NCI-H1930 (cell line): Measurements from ENCODE around the gene ACACB.

Source experiments
- DNase-seq, 2 experiments: peaks; one replicate each; lab custom pipeline; 2025; lab: John Stamatoyannopoulos, UW

The ACACB gene

DNA sequence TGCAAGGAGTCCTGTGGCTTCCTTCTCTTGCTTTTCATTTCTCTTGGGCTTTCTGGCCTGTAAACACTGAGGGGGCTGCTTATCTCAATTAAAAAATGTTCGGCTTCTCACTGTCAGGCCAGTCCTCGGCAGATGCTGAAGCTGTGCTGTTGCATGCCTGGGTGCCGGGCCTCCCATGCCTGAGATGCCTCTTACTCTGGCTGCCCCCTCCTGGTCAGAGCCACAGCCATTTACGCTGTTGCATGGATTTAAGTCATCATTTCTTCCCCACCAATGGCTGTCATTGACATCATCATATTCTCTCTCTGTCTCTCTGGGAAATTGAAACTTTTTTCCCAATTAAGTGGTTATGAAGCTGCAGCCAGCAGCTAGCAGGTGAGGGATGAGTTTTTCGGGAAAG lies 139.0 kb downstream of the ACACB start:
- no peak for DNase-seq

DNA sequence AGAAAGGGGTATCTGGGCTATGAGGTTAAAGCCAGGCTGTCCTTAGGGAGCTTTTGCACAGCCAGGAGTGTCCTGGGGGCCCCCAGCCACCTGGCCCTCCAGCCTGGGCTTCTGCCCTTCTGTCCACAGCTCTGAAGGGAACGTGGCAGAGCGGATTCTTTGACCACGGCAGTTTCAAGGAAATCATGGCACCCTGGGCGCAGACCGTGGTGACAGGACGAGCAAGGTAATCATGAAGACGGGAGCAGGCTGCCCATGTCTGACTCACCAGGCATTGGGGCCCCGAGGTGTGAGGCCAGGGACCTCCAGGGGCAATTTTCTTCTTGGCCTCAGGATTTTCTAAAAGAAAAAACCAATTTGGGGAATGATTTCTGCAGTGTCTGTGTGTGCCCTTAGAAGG lies 139.6 kb downstream of the ACACB start:
- no peak for DNase-seq

- no peak for DNase-seq
Measured at GRCh38 chr12:109258201-109258600, 141.8 kb downstream of the ACACB start.

- no peak for DNase-seq
Measured at GRCh38 chr12:109258607-109259544, 142.5 kb downstream of the ACACB start.

- no peak for DNase-seq
Measured at GRCh38 chr12:109259545-109259895, 143.1 kb downstream of the ACACB start.

DNA sequence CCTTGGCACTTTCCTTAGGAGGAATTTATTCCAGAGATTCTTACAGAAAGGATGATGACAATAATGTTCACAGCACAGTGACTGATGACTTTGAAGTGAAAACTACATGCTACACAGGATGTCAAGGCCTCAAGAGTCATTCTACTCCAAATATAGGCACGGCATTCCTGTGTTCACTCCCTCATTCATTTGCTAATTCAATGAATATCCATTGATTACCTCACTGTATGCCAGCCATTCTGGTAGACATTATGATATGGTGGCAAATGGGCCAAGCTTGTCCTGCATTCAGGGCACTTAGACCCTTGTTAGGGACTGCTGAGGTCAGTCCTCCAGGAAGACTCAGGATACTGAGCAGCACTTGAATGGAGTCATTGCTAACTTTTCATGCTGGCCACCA lies 144.7 kb downstream of the ACACB start:
- DNase-seq: no peak

GRCh38 chr12:109261939-109262338 lies 145.6 kb downstream of the ACACB start:
- no peak for DNase-seq

DNA sequence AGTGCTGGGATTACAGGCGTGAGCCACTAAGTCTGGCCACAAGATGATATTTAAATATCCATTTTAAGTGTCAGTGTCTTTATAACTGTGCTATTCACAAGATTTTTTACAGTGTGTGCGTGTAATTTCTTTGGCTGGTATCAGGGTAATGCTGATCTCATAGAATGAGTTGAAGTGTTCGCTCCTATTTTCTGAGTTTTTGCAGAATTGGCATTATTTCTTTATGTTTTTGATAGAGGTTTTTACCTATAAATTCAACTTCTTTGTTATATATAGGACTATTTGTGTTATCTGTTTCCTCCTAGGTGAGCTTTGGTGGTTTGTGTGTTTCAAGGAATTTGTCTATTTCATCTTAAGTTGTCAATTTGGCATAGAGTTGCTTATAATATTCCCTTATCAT lies 147.1 kb downstream of the ACACB start:
- no peak for DNase-seq

- DNase-seq: peak; percentile 41 to 65
Measured at GRCh38 chr12:109264095-109264942, 147.9 kb downstream of the ACACB start.

GRCh38 chr12:109264943-109265650 lies 148.7 kb downstream of the ACACB start:
- DNase-seq: no peak

DNA sequence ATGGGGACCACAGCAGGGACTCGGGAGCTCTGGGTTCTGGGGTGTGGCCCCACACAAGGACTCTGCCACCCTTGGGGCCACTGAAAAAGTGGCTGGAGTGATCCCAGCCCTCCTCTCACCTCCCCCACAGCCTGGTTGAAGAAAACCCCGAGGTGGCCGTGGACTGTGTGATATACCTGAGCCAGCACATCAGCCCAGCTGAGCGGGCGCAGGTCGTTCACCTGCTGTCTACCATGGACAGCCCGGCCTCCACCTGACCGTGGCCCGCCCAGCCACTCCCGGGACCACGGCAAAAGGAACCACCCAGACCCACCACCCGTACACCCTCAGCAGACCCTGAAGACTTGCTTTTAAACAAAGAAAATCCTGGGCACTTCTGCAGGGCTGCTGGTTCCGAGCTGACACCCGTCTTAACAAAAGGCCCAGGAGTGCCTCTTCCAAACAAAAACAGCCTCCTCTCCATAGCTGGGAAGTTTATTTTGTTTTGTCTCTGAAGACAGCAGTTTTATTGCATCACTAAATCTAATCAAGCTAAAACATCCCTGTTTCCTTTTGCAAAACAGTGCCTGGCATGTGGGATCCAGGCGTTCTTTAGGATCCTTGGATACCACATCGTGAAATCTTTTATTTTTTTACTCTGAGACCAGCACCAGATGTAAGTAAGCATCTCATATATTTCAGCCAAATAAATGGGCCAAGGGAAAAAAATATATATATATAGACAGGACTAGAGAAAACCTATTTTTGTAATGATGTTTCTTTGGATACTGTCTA lies 149.9 kb downstream of the ACACB start:
- DNase-seq: no peak

DNA sequence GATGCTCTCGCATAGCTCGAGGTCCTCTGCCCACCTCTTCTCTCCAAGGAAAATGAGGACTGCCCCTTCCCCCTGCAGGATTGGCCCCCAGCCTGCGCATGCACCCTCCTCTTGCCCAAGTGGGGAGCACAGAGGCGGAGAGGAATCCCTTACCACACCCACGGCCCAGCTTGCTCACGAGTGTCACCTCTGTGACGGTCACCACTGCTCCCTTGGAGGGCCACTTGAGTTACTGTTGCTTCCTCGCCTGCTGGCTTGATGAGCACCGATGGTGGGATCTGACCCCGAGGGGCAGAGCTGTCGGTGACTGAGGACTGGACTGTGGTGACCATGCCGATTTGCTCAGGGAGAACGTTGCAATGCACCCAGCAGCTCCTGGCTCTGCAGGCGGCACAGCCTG lies 151.0 kb downstream of the ACACB start:
- DNase-seq: no peak

GRCh38 chr12:109268896-109269295 lies 152.5 kb downstream of the ACACB start:
- DNase-seq: no peak

DNA sequence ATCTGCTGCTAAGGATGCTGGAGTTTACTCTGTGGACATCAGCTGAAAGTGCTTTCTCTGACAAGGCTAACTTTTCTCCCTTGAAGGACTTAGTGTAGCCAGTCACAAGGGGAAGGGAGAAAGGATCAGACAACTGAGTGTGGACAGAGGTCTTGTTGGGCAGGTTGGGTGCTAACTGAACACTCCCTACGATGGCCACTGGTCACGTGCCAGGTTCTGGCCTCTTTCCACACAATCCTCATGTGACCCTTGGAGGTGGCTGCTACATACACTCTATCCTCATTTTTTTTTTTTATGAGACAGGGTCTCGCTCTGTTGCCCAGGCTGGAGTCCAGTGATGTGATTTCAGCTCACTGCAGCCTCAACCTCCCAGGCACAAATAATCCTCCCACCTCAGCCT lies 153.0 kb downstream of the ACACB start:
- no peak for DNase-seq

GRCh38 chr12:109270494-109270893 lies 154.1 kb downstream of the ACACB start:
- no peak for DNase-seq

DNA sequence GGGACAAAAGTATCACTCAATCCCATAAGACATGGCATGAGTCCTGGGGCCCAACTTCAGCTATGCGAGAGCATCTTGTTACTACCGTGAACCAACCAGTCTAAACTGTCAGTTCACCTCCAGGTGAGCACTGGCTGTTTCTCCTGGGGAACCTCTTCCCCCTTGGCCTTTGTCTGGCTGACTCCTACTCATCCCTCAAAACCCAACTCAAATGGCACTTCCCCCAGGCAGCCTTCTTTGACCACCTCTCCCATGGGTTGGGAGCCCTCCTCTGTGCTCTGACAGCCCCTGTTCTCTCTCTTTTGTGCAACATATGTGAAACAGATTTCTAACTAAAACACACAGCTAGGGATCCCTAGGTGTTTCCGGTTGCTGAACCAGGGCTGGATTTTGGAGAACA lies 155.0 kb downstream of the ACACB start:
- DNase-seq: no peak

- DNase-seq: no peak
Measured at GRCh38 chr12:109273354-109273753, 157.0 kb downstream of the ACACB start.

GRCh38 chr12:109274381-109274780 lies 158.0 kb downstream of the ACACB start:
- DNase-seq: no peak

DNA sequence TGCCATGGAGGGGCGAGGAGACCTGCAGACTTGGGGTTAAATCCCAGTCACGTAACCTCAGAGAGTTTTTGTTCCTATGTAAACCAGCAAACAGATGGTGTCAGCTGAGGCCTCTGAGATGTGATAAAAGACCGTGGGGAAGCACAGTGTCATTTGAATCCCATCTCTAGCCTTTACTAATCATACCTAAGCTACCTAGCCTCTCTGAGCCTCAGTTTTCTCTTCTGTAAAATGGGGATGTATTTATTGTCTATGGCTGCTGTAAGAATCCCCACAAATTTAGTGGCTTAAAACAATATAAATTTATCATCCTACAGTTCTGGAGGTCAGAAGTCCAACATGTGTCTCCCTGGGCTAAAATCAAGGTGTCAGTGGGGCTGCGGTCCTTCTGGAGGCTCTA lies 158.8 kb downstream of the ACACB start:
- DNase-seq: no peak

- no peak for DNase-seq
Measured at GRCh38 chr12:109276160-109276559, 159.8 kb downstream of the ACACB start.

- DNase-seq: no peak
Measured at GRCh38 chr12:109277255-109277898, 161.0 kb downstream of the ACACB start.
